DMS79 treated with DMSO at 0.1 percent for 48 hours (cell line): ENCODE data around the gene PLEKHG4B.

Experiments
- DNase-seq: peaks from one replicate; lab custom pipeline; 2025; lab: John Stamatoyannopoulos, UW

PLEKHG4B gene

DNA sequence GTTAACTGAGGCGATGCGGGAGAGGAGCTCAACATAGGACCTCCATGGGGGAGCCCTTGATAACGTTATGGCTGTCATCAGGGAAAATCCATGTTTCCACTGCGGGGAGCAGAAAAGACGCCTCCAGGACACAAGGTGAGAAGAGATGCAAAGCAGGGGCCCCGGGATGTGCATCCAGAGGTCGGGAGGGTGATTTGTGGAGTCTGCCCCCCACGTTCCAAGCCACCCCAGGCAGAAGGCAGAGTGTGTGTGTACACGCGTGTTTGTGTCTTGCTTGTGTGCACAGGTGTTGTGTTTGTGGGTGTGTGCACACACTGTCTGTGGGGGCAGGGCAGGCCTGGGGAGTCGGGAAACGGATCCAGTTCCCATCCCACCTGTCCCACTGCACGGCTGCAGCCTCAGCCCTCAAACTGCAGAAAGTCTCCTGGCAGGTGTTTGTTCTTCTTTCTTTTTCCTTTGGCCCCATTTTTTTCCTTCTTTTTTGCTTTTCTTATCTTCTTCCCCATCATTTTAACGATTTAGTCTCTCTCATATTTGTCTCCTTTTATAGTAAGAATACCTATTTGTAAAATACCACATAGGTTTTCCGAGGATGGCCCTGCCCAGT lies 17.4 kb upstream of the PLEKHG4B start:
- DNase-seq: no peak

DNA sequence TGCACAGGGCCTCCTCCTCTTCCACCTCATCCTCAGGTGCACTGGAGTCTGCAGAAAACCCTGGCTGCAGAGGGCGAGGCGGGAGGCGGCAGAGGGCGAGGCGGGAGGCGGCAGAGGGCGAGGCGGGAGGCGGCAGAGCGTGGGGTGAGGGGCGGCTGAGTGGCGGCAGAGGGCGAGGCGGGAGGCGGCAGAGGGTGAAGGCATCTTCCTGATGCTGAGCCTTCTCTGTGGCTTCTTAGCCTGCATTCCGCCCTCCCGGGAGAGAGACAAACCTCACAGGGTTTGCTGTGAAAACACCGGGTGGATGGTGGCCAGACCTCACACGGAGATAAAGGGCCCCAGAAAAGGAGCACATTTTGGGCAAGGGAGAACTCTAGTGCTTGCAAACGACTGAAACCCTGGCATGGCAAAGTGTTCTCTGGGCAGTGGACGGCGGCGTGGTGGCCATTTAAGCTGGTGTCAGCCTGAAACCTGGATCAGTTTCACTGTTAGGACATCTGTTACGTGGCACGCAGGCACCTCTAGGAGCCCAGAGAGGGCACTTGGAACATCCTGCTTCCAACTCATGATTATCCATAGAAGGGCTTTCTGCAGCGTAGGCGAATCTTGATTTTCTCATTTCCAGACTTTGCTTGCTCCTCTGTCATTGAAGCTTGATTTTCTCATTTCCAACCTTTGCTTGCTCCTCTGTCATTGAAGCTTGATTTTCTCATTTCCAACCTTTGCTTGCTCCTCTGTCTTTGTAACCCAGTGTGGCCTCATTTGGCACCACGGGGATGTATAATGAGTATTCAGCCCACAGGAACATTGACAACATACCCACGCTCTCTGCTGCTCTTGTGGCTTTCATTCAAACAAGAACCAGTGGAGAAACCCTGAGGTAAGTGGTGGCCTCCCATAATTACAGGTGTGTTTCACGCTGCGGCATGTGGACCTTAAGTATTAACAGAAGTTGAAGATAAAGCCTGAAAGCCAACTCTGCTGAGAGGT lies 16.3 kb upstream of the PLEKHG4B start:
- no peak for DNase-seq

DNA sequence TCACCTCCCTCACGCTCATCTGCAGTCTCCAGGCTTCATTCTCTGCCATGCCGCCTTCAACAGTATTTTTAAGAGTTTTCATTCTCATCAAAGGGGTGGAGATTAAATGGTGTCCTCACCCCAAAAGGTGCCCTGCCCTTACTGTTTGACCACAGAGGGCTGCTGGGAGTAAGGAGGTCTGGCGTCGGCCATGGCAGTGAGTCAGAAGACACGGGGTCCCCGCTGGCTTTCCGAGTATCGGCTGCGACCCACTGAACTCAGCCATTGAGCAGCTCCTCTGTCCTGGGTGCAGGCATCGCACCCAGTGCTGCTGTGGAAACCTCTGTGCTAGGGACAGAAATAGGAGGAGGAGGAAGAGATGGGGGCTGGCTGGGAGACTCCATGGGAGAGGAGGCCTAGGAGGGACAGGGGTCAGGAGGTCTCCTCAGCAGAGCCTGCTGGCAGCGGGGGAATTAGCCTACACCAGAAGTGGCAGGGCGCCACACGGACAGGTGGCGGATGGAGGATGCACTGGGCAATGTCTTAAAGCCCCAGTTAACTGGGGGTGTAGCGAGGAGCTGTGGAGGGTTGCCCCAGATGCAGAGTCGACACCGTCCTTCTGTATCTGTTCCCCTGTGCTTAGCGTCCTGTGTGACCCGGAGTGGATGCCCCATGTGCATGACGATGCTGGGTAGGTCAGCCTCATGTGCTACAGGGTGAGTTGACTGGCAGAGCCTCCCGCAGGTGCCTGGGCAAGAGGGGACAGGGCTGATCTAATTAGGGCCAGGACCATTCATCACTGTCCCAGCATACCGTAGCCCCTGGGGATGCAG lies 15.4 kb upstream of the PLEKHG4B start:
- no peak for DNase-seq

DNA sequence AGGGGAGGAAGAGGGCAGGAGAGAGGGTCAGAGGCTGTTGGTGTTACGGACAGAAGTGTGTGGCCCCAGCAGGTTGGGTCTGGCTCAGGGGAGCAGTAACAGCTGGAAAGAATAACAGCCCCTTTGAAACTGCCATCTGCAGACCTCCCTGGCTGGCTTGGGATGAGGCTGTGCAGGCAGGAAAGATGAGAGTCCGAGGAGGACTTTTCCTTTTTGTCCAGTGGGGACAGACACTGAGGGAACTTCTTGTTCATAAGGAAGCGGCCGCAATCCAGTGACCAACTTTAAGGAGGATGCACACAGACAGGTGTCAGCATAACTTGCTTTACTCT lies 14.8 kb upstream of the PLEKHG4B start:
- no peak for DNase-seq

DNA sequence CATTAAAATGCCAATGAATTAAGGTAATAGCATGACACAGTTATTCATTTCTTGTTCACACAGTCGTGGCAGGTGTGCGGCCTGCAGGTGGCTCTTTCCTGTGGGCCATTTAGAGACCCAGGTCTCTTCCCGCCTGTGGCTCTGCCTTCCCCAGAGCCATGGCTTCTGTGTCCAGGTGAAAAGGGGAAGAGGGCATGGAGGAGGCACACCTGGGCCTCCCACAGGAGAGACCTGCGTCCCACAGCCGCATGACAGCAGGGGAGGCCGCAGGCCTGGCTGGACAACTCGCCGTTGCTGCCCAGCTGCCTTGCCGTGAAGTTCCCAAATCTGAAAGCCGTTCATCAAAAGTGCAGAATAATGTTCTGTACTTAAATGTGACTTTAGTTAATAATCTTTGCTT lies 14.4 kb upstream of the PLEKHG4B start:
- no peak for DNase-seq

DNA sequence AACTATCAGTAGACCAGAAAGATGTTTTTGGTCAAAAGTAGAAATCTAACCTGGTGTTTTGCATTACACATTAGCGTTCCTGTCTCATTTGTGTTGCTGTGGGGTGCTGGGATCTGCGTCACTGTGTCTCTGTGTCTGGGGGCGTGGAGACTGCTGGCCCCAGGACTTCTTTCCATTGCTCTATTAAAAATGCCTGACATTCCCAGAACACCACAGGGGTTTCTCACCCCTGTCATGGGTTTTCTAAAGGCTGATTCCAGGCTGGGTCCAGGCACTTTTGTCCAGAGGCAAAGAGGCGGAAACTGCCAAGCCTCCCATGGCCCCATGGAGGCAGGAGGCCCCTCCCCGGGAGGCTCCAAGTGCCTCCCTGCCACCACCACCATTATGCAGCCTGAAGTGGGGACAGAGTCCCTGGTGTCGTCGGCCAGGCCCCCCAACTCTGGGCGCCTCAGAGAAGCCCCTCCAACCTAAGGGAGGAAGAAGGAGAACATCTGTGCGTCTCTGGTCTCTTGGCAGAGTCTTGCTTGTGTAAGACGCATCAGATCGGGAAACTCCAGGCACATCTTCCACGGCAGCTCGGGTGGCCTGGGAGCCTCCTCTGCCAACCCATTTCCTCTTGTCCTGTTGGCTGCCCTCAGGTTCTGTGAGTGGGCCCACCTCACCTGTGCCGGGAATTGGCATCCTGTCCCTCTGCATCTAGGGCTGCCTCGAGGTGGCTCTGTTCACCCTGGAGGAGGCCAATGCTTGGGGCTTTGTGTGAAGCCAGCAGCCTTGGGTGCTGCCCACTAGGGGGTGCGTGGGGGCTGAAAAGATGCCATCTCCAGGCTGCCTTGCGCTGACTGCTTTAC lies 13.8 kb upstream of the PLEKHG4B start:
- DNase-seq: no peak

DNA sequence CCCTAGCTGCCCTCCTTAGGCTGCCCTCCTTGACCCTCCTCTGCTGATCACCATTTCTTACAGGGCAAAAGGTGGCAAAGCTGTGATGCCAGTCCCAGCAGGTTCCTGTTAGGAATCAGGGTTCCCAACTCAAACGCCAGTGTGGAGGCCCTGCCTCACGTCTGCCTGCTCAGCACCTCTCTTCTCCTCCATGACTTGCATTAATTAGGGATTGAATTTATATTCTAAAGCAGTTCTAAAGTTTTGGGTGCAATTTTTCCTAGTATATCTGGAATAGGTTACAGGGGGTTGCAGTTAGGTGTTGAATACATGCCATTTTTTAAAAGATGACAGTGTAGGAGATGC lies 13.2 kb upstream of the PLEKHG4B start:
- DNase-seq: no peak

DNA sequence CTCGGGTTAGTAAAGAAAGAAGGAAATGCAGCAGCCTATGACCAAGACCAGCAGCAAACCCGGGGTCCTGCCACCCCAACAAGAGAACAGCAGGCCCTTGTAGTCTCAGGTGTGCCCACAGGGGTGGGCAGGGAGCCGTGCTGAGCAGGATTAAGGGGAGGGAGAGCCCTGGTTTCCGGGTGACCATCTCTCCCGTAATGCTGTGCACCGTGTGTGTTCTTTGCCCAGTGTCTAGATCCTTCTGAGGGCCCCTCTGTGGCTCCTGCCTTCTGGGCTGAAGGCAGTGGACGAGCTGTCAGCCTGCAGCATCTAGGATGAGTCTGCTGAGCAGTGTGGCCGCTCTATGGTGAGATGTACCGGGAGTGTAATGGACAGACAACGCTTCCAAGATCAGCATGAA lies 12.7 kb upstream of the PLEKHG4B start:
- no peak for DNase-seq

DNA sequence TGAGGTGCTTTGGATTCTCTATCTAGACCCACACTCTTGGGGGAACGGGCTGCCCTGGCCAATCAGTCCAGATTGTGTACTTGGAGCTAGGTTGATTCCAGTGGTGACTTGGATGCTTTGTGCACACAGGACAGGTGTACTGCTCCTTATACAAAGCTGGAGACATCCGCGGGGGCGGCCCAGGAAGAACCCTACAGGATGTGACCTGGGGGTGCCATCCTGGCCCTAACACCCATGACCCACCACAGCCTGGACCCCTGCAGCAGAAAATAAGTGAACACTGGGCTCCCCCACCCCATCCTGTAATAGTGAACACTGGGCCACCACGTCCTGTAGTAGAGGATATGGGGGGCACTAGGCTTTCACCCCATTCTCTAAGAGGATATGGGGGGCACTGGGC lies 12.1 kb upstream of the PLEKHG4B start:
- no peak for DNase-seq

DNA sequence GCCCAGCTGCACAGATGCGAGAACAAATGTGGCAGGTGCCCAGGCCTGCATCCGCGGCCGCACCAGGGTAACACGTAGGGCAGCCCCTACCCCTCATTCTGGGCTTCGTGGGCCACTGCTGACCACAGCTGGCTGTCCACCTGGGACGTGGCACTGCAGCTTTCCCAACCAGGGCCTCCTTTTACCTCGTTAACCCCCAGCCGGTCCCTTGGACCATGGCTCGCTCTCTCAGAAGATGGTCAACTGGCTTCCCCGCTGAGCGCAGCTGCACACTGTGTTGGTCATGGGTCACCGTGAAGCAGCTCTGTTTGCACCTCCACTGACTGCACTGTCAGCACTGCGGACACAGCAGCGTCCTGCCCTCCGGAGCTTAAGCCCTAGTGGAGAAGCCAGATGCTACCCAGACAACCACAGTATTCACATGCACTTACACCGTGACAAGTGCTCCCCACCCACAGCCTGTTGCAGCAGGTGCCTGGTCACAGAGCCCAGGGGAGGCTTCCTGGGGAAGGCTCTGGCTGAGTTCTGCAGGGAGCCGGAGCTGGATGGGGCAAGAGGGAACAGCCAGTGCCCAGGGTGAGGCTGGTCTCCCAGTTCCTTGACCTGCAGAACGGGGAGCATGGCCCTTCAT lies 10.5 kb upstream of the PLEKHG4B start:
- peak; percentile 24 for DNase-seq

DNA sequence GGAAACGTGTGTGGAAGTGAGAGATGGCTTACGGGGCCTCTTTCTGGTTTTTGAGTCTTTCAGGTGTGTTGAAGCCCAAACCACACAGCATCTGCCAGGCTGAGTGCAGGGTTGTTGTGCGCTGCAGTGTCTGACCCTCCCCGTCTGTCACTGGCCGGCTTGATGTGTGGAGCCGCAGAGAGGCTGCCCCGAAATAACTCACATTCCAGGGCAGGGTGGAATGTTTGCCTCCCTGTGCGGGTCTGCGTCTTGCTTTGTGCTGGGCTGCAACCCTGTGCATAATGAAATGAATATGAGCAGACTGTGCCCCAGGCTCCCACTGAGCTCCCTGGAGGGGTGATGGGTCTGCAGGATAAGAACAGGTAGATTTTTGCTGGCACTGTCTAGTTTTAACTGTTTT lies 9.9 kb upstream of the PLEKHG4B start:
- no peak for DNase-seq

DNA sequence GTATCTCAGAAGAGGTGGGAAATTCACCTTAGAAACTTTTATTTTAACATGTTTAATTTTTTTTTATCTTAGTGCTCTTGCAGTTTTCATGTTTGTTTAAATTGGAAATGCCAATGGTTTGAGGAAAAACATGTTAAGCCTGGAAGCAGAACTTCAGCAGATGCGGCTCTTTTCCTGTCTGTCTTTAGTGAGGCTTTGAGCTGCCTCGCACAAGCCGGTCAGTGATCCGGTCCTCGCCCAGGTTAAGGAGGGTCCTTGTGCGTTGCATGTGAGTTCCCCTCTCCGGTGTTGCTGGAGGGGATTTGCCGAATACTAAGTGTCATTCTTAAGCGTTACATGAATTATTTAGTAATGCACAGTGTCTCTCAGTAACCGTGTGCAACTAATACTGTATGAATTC lies 9.4 kb upstream of the PLEKHG4B start:
- DNase-seq: no peak

DNA sequence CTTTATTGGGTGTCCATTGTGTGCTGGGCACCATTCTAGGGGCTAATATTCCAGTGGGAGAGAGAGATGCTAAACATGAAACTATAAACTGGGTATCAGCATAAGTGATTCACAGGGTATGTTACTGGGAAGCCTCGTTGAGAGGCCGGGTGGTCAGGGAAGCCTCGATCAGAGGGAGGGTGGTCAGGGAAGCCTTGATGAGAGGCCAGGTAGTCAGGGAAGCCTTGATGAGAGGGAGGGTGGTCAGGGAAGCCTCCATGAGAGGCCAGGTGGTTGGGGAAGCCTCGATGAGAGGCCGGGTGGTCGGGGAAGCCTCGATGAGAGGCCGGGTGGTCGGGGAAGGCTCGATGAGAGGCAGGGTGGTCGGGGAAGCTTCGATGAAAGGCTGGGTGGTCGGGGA lies 8.9 kb upstream of the PLEKHG4B start:
- DNase-seq: no peak

DNA sequence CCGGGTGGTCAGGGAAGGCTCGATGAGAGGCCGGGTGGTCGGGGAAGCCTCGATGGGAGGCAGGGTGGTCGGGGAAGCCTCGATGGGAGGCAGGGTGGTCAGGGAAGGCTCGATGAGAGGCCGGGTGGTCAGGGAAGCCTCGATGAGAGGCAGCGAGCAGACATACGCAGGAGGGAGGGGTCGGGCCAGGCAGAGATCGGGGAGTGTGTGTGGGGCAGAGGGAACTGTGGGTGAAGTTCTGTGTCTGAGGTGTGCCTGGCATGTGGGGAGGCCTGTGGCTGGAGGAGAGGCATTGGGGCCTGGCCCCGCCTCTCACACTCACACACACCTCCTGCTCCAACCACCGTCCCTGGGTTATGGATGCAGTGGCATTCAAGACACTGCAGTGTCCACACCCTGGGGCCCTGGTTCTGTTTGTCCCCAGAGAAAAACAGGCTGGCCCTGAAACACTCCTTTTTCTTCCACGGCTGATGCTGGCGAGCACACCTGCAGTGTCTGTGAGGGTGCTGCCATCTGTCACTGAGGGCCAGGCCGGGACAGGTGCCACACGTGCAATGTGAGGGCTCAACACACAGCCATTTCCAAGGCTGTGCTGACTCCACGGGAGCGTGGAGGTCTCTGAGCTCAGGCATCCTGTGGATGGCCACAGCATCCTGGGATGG lies 6.5 kb upstream of the PLEKHG4B start:
- DNase-seq: no peak

DNA sequence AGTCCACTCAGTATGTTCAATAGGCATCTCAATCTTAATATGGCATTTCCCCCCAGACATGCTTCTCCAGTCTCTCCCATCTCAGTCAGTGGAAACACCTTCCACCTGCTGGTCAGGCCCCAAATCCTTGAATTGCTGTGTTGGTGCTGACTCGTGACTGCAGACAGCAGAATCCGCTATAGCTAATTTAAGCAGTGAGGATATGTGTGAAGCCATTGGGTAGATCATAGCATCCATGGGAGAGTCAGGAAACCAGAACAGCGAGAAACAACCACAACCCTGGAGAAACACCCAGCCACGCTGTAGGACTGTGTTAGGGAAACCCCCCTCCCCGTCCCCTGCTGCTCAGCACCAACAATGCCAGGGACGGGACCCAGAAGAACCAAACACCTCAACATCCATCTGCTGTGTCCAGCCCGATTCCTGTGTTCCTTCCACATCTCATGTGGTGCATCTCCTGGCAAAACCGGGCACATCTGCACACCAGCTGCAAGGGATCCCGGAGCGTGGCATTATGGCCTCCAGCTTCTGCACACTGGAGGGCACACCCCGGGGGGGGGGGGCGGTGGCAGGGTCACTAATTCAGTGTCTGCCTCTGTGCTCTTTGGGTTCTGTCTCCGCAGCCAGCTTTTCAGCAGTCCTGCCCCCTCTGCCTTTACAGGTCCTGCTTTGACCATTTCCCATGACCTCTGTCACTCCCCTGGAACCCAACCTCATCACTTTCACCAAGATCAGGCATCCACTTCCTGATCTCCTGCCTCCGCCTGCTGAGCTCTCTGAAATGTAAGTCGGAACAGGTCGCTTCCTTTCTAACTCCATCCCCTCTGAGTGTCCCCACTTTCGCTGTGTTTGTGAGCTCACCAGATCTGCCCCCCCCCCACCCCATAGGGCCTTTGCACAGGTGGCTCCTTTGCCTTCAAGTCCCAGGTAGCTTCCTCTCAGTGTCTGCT lies 2.4 kb upstream of the PLEKHG4B start:
- DNase-seq: no peak

DNA sequence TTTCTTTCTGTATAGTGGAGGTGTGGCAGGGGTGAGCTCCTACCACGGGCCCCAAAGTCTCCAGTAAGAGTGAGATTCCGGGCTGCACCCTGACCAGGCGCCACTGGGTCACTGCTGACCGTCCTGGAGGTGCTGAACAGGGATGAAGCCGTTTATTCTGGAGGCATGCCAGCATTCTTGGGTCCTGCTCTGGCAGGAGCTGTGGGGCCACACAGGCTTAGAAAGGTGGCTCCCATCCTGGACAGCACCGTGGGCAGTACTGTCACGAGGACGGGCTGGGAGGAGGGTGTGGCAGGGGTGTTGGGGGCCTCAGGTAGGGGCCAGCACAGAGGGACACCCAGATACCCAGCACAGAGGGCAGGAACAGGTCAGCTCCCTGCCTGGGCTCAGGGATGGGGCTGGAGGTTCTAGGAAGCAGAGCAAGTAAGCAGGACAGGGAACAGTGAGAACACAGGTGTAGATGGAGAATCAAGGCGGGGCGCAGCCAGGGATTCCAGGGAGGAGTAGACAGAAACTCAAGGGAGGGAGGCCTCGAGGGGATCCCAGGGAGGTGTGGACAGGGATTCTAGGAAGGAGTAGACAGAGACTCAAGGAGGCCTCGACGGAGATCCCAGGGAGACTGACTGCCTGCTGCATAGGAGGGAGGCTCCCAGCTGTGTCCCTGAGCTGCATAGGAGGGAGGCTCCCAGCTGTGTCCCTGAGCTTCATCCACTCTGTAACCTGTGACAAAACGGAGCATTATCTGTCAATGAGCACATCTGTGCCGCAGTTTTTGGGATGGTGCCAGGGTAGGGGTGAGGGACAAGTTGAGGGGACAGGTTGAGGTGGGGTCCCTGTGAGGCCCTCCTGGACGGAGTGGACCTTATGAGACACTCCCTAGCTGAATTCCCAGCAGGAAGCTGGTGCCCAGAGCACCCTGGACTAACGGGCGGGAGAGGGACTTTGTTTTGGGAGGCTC lies 1.1 kb upstream of the PLEKHG4B start:
- peak; percentile 68 for DNase-seq

DNA sequence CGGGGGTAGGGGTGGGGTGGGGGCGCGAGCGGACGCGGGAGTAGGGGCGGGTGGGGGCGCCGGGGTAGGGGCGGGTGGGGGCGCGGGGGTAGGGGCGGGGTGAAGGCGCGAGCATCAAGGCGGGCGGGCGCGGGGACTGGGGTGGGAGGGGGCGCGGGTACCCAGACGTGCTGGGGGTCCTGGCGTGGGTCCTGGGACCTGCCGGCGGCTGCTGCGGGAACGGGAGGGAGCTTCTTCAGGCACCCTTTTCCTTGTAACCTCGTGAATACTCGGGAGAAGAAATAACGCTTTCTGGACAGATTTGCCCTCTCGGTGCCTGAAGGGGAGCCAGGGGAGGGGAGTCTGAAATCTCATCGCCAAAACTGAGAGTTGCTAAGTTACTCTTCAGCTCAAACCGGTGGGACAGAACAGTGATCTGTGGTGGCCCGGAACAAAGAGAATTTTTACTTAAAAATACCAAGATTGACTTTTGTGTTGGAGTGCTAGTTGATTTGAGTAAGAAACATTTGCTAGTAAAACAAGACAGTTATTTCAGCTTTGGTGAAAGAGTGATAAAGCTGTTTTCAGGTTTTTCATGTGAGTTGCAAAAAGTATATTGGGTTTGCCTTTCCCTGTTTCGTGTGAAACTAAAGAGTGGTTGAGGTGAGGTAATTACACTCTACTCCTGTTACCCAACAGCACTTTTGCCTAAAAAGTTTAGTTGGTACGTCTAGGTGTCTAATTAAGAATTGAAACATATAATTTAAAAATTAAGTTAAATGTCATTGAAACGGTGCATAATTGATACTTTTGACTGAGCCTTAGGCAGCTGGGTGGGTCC lies 643 bp downstream of the PLEKHG4B start:
- DNase-seq: no peak
